Right lobe of liver (tissue), 4 donors: ENCODE results near the gene GAB4.

Experiments
- POLR2A ChIP-seq: fragments of 450-650 bp; IDR thresholded peaks from one replicate; pipeline ENCODE4 v1.6.1; 2017; ENCODE audit warnings: antibody characterized with exemption, mild to moderate bottlenecking
- TF ChIP-seq, protein P1 (sequence below), 4 donors: fragments of 200-600 bp in 3 of 4; fragments of 450-650 bp in 1 of 4; IDR thresholded peaks; one replicate each; pipeline versions ENCODE4 v1.5.1 to v1.8.0; 2016 to 2022; ENCODE audit warnings: antibody characterized with exemption in 4 of 4, mild to moderate bottlenecking in 2 of 4
- donor health status: DM: no; HTN: no; CAD: no.
- donor health status: DM: no; HTN: no; CAD: no.
- donor health status: DM: no; HTN: yes; CAD: no.

DNA sequence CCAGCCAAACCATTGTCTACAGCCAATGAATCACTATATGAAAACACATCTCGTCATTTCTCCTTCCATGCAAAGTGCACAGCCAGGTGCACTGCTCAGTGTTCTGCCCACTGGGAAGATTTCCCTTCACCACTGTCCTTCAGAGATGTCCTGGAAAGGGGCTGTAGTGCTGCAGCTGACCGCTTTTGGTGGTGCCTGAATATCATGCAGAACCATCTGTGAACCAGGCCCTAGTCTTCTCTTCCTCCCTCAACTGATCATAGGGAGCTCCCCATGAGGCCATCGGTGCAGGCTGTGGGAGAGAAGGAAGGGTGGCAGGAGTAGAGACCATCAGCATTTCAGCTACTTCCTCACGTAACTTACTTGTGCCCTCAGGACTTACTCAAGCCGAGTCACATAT lies 70.2 kb downstream of the GAB4 start:
- TF ChIP-seq POLR2A = no peak
- TF ChIP-seq, protein P1, sequence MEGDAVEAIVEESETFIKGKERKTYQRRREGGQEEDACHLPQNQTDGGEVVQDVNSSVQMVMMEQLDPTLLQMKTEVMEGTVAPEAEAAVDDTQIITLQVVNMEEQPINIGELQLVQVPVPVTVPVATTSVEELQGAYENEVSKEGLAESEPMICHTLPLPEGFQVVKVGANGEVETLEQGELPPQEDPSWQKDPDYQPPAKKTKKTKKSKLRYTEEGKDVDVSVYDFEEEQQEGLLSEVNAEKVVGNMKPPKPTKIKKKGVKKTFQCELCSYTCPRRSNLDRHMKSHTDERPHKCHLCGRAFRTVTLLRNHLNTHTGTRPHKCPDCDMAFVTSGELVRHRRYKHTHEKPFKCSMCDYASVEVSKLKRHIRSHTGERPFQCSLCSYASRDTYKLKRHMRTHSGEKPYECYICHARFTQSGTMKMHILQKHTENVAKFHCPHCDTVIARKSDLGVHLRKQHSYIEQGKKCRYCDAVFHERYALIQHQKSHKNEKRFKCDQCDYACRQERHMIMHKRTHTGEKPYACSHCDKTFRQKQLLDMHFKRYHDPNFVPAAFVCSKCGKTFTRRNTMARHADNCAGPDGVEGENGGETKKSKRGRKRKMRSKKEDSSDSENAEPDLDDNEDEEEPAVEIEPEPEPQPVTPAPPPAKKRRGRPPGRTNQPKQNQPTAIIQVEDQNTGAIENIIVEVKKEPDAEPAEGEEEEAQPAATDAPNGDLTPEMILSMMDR (IDR thresholded peaks at IDR 0.05) = no peak
